B cell (primary cell): ENCODE measurements around the gene RIPPLY1. TPM values are rescaled to one million over a fixed set of nuclear protein-coding genes. Genes with fewer than 3 reads are reported as not detected.

Experiments
- ATAC-seq: fragments of 200-7000 bp; cut with Tn5 transposase; one replicate; pipeline ENCODE4 v1.10.0; 2021; ENCODE audit warnings: low read depth, mild to moderate bottlenecking, moderate number of reproducible peaks, moderate library complexity
- CTCF ChIA-PET: fragments of 350-600 bp; sonication (Branson Sonifier 250); formaldehyde crosslinking; loops from one replicate; lab custom pipeline; 2021; ENCODE audit warnings: antibody characterized with exemption, inconsistent platforms; lab: Charles Lee
- POLR2A ChIA-PET: fragments of 350-600 bp; sonication (Branson Sonifier 250); formaldehyde crosslinking; loops from one replicate; lab custom pipeline; 2021; ENCODE audit warnings: antibody characterized with exemption; lab: Charles Lee
- DNase-seq: peaks from one replicate; pipeline ENCODE4 v3.0.0; 2013
- H2AFZ ChIP-seq: 2 replicates; pipeline ENCODE4 v1.6.1; 2012; ENCODE audit warnings: mild to moderate bottlenecking, low read depth, low read length; ENCODE audit not compliant: insufficient read depth, poor library complexity, severe bottlenecking
- H3K27ac ChIP-seq, 2 donors: 1 replicate in 1 of 2; 2 replicates in 1 of 2; pipeline ENCODE4 v1.5.1; 2012 to 2013; ENCODE audit warnings: low read length in 2 of 2, mild to moderate bottlenecking in 2 of 2, moderate library complexity in 1 of 2
- H3K27me3 ChIP-seq, 4 experiments: fragments of 200-600 bp in 1 of 4; sonication (generic) in 1 of 4; replicated peaks in 1 of 4; 1 replicate in 2 of 4; 2 replicates in 2 of 4; pipeline versions ENCODE4 v1.6.1 to v1.7.0; 2013 to 2016; ENCODE audit warnings: low read length in 3 of 4, mild to moderate bottlenecking in 2 of 4, mixed read lengths in 1 of 4, moderate library complexity in 1 of 4; ENCODE audit not compliant: insufficient read depth in 4 of 4, control insufficient read depth in 3 of 4; ENCODE audit errors: control extremely low read depth in 1 of 4
- H3K36me3 ChIP-seq, 2 experiments: replicated peaks in 1 of 2; 1 replicate in 1 of 2; 2 replicates in 1 of 2; pipeline versions ENCODE4 v1.6.1 to v1.7.1; 2013; ENCODE audit warnings: low read length in 1 of 2; ENCODE audit not compliant: insufficient read depth in 2 of 2, control insufficient read depth in 1 of 2; ENCODE audit errors: control extremely low read depth in 1 of 2, extremely low read depth in 1 of 2
- H3K4me1 ChIP-seq, 2 donors: fragments of 200-600 bp in 1 of 2; sonication (generic) in 1 of 2; 1 replicate in 1 of 2; 2 replicates in 1 of 2; pipeline versions ENCODE4 v1.5.1 to v1.6.1; 2013 to 2017; ENCODE audit warnings: low read length in 2 of 2; ENCODE audit not compliant: control insufficient read depth in 2 of 2, insufficient read depth in 2 of 2
- H3K4me2 ChIP-seq: replicated peaks from 2 replicates; pipeline ENCODE3; 2012; ENCODE audit warnings: mild to moderate bottlenecking, low read depth, low read length; ENCODE audit not compliant: poor library complexity, severe bottlenecking
- H3K4me3 ChIP-seq, 5 experiments: fragments of 200-600 bp in 1 of 5; sonication (generic) in 1 of 5; 1 replicate in 3 of 5; 2 replicates in 2 of 5; pipeline versions ENCODE4 v1.5.1 to v1.7.0; 2011 to 2016; ENCODE audit warnings: low read length in 4 of 5, mild to moderate bottlenecking in 4 of 5, low read depth in 2 of 5, control low read depth in 1 of 5, moderate library complexity in 1 of 5; ENCODE audit not compliant: insufficient read depth in 1 of 5; ENCODE audit errors: control extremely low read depth in 1 of 5, extremely low read depth in 1 of 5
- H3K79me2 ChIP-seq: fragments of 200-600 bp; sonication (generic); one replicate; pipeline ENCODE4 v1.6.0; 2016; ENCODE audit warnings: low read length; ENCODE audit not compliant: control insufficient read depth, insufficient read depth
- H3K9ac ChIP-seq: fragments of 200-600 bp; sonication (generic); 2 replicates; pipeline ENCODE4 v1.6.1; 2017; ENCODE audit warnings: mild to moderate bottlenecking, low read length, moderate library complexity
- H3K9me3 ChIP-seq, 3 donors: one replicate each; pipeline versions ENCODE4 v1.6.1 to v1.7.1; 2013; ENCODE audit warnings: low read length in 2 of 3; ENCODE audit not compliant: control insufficient read depth in 2 of 3, insufficient read depth in 1 of 3; ENCODE audit errors: control extremely low read depth in 1 of 3
- H4K20me1 ChIP-seq: 2 replicates; pipeline ENCODE4 v1.6.0; 2012; ENCODE audit warnings: mild to moderate bottlenecking, low read length; ENCODE audit not compliant: insufficient read depth, control insufficient read depth, poor library complexity, severe bottlenecking
- H3K27ac Mint-ChIP-seq: one replicate; pipeline ENCODE4 v1.8.0; 2021; ENCODE audit warnings: mixed read lengths
- H3K27me3 Mint-ChIP-seq: one replicate; pipeline ENCODE4 v1.8.0; 2021; ENCODE audit warnings: mixed read lengths
- H3K4me1 Mint-ChIP-seq: one replicate; pipeline ENCODE4 v1.8.0; 2021; ENCODE audit warnings: mixed read lengths
- H3K4me3 Mint-ChIP-seq: one replicate; pipeline ENCODE4 v1.8.0; 2021; ENCODE audit warnings: mixed read lengths
- H3K9me3 Mint-ChIP-seq: one replicate; pipeline ENCODE4 v1.8.0; 2022; ENCODE audit warnings: mixed read lengths; ENCODE audit not compliant: insufficient read depth
- EZH2 ChIP-seq: IDR thresholded peaks from 2 replicates; pipeline ENCODE4 v1.6.1; 2012; ENCODE audit warnings: borderline replicate concordance, low read depth, mild to moderate bottlenecking, moderate library complexity, low read length; ENCODE audit not compliant: insufficient read depth, poor library complexity, severe bottlenecking
- WGBS: methylation state at CpG from one replicate; pipeline ENCODE4 v1.1.5; 2013; ENCODE audit warnings: missing lambda C conversion rate; ENCODE audit not compliant: insufficient coverage; 5-methylcytosine and 5-hydroxymethylcytosine counted together
- intact Hi-C: fragments of 100-400 bp; cut with micrococcal nuclease; formaldehyde crosslinking; loops from one replicate; pipeline ENCODE4 v1.10.0; 2022
- polyA plus RNA-seq: library from polyadenylated mRNA; depleted of rRNA; stranded (reverse); fragments of >200 nt; gene quantifications from 2 replicates; pipeline ENCODE4 v1.2.3, GENCODE V29; 2012
- total RNA-seq, 2 donors: library from RNA; stranded (reverse); fragments of 120-200 nt in 1 of 2; gene quantifications; 1 replicate in 1 of 2; 2 replicates in 1 of 2; pipeline versions ENCODE4 v1.2.3 to v1.2.4, GENCODE V29; 2013 to 2022
- TF ChIP-seq, protein P1 (sequence below): fragments of 200-600 bp; IDR thresholded peaks from one replicate; pipeline ENCODE4 v1.8.0; 2022; ENCODE audit warnings: antibody characterized with exemption, mild to moderate bottlenecking

RIPPLY1 gene
- total and polyA plus RNA-seq, 2 donors (not counting 1 experiment from before 2014, with no cell fraction given): not detected

GRCh38 chrX:106933538-106933961 is 30.4 kb upstream of the RIPPLY1 start:
- Histone ChIP-seq H4K20me1 (no peaks in the 10 kb centered on the region), H3K9ac (no peak overlapping the region), H3K27me3 (no peaks in the 10 kb centered on the region), H3K4me3 (no peak overlapping the region), H3K36me3 (no peaks in the 10 kb centered on the region), H3K4me1 (no peaks in the 10 kb centered on the region), H3K79me2 (no peaks in the 10 kb centered on the region), H3K27ac (no peak overlapping the region), H3K9me3 (no peaks in the 10 kb centered on the region), H3K4me2 (no peak overlapping the region), H2AFZ (no peak overlapping the region)
- intact Hi-C loops: no loop called here
- POLR2A ChIA-PET: no interaction called here
- CTCF ChIA-PET: no interaction called here
- no peak for TF ChIP-seq EZH2
- TF ChIP-seq, protein P1, sequence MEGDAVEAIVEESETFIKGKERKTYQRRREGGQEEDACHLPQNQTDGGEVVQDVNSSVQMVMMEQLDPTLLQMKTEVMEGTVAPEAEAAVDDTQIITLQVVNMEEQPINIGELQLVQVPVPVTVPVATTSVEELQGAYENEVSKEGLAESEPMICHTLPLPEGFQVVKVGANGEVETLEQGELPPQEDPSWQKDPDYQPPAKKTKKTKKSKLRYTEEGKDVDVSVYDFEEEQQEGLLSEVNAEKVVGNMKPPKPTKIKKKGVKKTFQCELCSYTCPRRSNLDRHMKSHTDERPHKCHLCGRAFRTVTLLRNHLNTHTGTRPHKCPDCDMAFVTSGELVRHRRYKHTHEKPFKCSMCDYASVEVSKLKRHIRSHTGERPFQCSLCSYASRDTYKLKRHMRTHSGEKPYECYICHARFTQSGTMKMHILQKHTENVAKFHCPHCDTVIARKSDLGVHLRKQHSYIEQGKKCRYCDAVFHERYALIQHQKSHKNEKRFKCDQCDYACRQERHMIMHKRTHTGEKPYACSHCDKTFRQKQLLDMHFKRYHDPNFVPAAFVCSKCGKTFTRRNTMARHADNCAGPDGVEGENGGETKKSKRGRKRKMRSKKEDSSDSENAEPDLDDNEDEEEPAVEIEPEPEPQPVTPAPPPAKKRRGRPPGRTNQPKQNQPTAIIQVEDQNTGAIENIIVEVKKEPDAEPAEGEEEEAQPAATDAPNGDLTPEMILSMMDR: no peak
- Mint-ChIP-seq H3K27ac (no peak overlapping the region), H3K4me3 (no peak overlapping the region), H3K27me3 (no peaks in the 10 kb centered on the region), H3K4me1 (no peaks in the 10 kb centered on the region), H3K9me3 (no peaks in the 10 kb centered on the region)
- ATAC-seq (no peak), DNase-seq (no peak)
- WGBS: no CpG with 5 or more reads among the region's 3 CpGs

DNA sequence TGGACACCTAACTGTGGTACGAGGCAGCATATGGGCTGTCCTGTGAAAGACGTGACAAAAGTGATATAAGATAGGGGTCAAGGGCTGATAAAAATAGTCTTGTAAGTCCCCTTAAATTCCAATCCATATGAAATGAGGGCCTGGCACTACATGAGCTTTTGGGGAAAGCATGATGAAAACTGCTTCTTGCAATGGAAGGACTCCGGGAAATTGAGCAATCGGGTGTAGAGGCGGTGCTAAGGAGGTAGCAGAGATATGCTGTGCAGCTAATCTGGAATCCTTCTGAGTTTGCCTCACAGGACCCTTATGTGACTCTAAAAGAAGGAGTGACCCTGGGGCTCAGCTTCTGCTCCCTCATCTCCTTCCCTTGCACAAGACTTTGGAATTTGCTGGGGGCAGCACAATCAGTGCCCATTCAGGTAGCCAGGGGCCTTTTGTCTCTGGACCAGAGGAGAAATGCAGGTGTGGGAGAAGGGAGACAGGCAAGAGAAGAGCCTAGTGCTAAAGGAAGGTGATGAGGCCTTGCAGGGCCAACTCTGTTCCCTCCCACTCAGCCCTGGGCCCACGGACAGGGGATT is 29.9 kb upstream of the RIPPLY1 start:
- Histone ChIP-seq H3K27me3 (no peaks in the 10 kb centered on the region), H3K4me2 (no peak overlapping the region), H3K36me3 (no peaks in the 10 kb centered on the region), H3K27ac (no peak overlapping the region), H2AFZ (no peak overlapping the region), H3K9me3 (no peaks in the 10 kb centered on the region), H3K9ac (no peak overlapping the region), H3K79me2 (no peaks in the 10 kb centered on the region), H3K4me1 (no peaks in the 10 kb centered on the region), H4K20me1 (no peaks in the 10 kb centered on the region), H3K4me3 (no peak overlapping the region)
- no peaks in the 10 kb centered on the region for H3K27me3 Mint-ChIP-seq
- ATAC-seq: no peak
- no peak for TF ChIP-seq EZH2
- TF ChIP-seq, protein P1: no peak
- no CpG with 5 or more reads among the region's 6 CpGs for WGBS
- DNase-seq: no peak
- intact Hi-C loops: no loop called here
- no peak overlapping the region for H3K4me3 Mint-ChIP-seq
- ChIA-PET CTCF (no interaction called here), POLR2A (no interaction called here)
- H3K4me1 Mint-ChIP-seq: no peaks in the 10 kb centered on the region
- H3K9me3 Mint-ChIP-seq: no peaks in the 10 kb centered on the region
- no peak overlapping the region for H3K27ac Mint-ChIP-seq
